Gastroesophageal sphincter (tissue), 4 donors: ENCODE measurements around the gene TRIM40. TPM values are rescaled to one million over a fixed set of nuclear protein-coding genes. Genes with fewer than 3 reads are reported as not detected.

ENCODE experiments used
- ATAC-seq: fragments of 150-250 bp; one replicate; pipeline ENCODE4 v1.9.1; 2016; ENCODE audit warnings: mild to moderate bottlenecking, moderate library complexity
- H3K27ac ChIP-seq, 4 donors: fragments of 200-600 bp; sonication (generic) in 3 of 4; 1 replicate in 3 of 4; 2 replicates in 1 of 4; pipeline ENCODE4 v1.5.1; 2016 to 2019
- H3K27me3 ChIP-seq: fragments of 200-600 bp; sonication (generic); one replicate; pipeline ENCODE4 v1.5.1; 2019
- H3K36me3 ChIP-seq, 2 donors: fragments of 200-600 bp; sonication (generic); one replicate each; pipeline ENCODE4 v1.5.1; 2019; ENCODE audit warnings: control low read depth in 1 of 2
- H3K4me1 ChIP-seq, 3 donors: fragments of 200-600 bp; sonication (generic); 1 replicate in 2 of 3; 2 replicates in 1 of 3; pipeline ENCODE4 v1.5.1; 2016 to 2019; ENCODE audit warnings: control low read depth in 2 of 3
- H3K4me3 ChIP-seq, 2 donors: fragments of 200-600 bp; sonication (generic); one replicate each; pipeline ENCODE4 v1.5.1; 2019; ENCODE audit warnings: mild to moderate bottlenecking in 1 of 2, moderate library complexity in 1 of 2
- H3K9me3 ChIP-seq, 3 donors: fragments of 200-600 bp; sonication (generic); one replicate each; pipeline ENCODE4 v1.5.1; 2017 to 2019; ENCODE audit warnings: control low read depth in 2 of 3
- EP300 ChIP-seq: sonication (generic); formaldehyde crosslinking; IDR thresholded peaks from one replicate; pipeline ENCODE4 v1.6.1; 2017; ENCODE audit warnings: antibody characterized with exemption, mild to moderate bottlenecking
- POLR2A ChIP-seq, 2 donors: fragments of 450-650 bp; IDR thresholded peaks; one replicate each; pipeline ENCODE4 v1.6.1; 2017; ENCODE audit warnings: antibody characterized with exemption in 2 of 2, mild to moderate bottlenecking in 2 of 2, moderate library complexity in 1 of 2
- POLR2AphosphoS5 ChIP-seq: sonication (generic); formaldehyde crosslinking; IDR thresholded peaks from one replicate; pipeline ENCODE4 v1.6.1; 2017; ENCODE audit warnings: antibody characterized with exemption
- whole genome bisulfite sequencing, 2 donors: methylation state at CpG; one replicate each; pipeline ENCODE4 v1.1.5; 2018; ENCODE audit warnings: low coverage in 1 of 2; 5-methylcytosine and 5-hydroxymethylcytosine counted together
- total RNA-seq, 4 donors: library from RNA; depleted of rRNA; stranded (reverse); fragments of >200 nt; gene quantifications; one replicate each; pipeline ENCODE4 v1.1.0, GENCODE V29; 2016
- TF ChIP-seq, protein P1 (sequence below), 4 experiments: fragments of 200-600 bp in 2 of 4; fragments of 450-650 bp in 2 of 4; sonication (generic) in 1 of 4; IDR thresholded peaks; one replicate each; pipeline ENCODE4 v1.5.1; 2017 to 2019; ENCODE audit warnings: antibody characterized with exemption in 4 of 4, mild to moderate bottlenecking in 2 of 4, moderate library complexity in 2 of 4

The TRIM40 gene
- total RNA-seq, 4 donors from 2014 or later: not detected

GRCh38 chr6:30142665-30143064 is 6.7 kb downstream of the TRIM40 start:
- H3K36me3 ChIP-seq: no peaks in the 10 kb centered on the region
- WGBS, 2 donors: 31 to 58% methylated on average over 3 of the region's 3 CpGs
- no peak overlapping the region for H3K27ac ChIP-seq
- H3K4me1 ChIP-seq: no peaks in the 10 kb centered on the region
- no peak overlapping the region for H3K4me3 ChIP-seq
- no peak for ATAC-seq
- no peak for TF ChIP-seq POLR2AphosphoS5
- TF ChIP-seq POLR2A (IDR thresholded peaks at IDR 0.05): no peak
- TF ChIP-seq EP300: no peak
- TF ChIP-seq, protein P1, sequence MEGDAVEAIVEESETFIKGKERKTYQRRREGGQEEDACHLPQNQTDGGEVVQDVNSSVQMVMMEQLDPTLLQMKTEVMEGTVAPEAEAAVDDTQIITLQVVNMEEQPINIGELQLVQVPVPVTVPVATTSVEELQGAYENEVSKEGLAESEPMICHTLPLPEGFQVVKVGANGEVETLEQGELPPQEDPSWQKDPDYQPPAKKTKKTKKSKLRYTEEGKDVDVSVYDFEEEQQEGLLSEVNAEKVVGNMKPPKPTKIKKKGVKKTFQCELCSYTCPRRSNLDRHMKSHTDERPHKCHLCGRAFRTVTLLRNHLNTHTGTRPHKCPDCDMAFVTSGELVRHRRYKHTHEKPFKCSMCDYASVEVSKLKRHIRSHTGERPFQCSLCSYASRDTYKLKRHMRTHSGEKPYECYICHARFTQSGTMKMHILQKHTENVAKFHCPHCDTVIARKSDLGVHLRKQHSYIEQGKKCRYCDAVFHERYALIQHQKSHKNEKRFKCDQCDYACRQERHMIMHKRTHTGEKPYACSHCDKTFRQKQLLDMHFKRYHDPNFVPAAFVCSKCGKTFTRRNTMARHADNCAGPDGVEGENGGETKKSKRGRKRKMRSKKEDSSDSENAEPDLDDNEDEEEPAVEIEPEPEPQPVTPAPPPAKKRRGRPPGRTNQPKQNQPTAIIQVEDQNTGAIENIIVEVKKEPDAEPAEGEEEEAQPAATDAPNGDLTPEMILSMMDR (IDR thresholded peaks at IDR 0.05): no peak
- peaks cover 52% of the 10 kb centered on the region for H3K27me3 ChIP-seq
- H3K9me3 ChIP-seq: no peaks in the 10 kb centered on the region

GRCh38 chr6:30143780-30144179 is 7.8 kb downstream of the TRIM40 start:
- H3K36me3 ChIP-seq: no peaks in the 10 kb centered on the region
- WGBS, 2 donors: 53 to 55% methylated on average over 2 of the region's 2 CpGs
- TF ChIP-seq EP300 (no peak), POLR2A (IDR thresholded peaks at IDR 0.05) (no peak), POLR2AphosphoS5 (no peak)
- TF ChIP-seq, protein P1 (IDR thresholded peaks at IDR 0.05): no peak

GRCh38 chr6:30144811-30145210 is 8.9 kb downstream of the TRIM40 start:
- H3K9me3 ChIP-seq: no peaks in the 10 kb centered on the region
- H3K36me3 ChIP-seq: no peaks in the 10 kb centered on the region
- no peaks in the 10 kb centered on the region for H3K4me1 ChIP-seq
- no peak for ATAC-seq
- H3K27me3 ChIP-seq: peaks cover 64% of the 10 kb centered on the region
- no peak overlapping the region for H3K4me3 ChIP-seq
- 62 to 67% methylated on average over 2 to 6 of the region's 6 CpGs for WGBS, 2 donors
- no peak overlapping the region for H3K27ac ChIP-seq
- TF ChIP-seq EP300 (no peak), POLR2AphosphoS5 (no peak), POLR2A (IDR thresholded peaks at IDR 0.05) (no peak)
- TF ChIP-seq, protein P1 (IDR thresholded peaks at IDR 0.05): no peak

More at GRCh38 chr6:30143780-30144179, 7.8 kb downstream of the TRIM40 start:
- peaks cover 63% of the 10 kb centered on the region for H3K27me3 ChIP-seq
- no peaks in the 10 kb centered on the region for H3K9me3 ChIP-seq
- no peaks in the 10 kb centered on the region for H3K4me1 ChIP-seq
- H3K27ac ChIP-seq: no peak overlapping the region
- H3K4me3 ChIP-seq: no peak overlapping the region
- no peak for ATAC-seq

DNA sequence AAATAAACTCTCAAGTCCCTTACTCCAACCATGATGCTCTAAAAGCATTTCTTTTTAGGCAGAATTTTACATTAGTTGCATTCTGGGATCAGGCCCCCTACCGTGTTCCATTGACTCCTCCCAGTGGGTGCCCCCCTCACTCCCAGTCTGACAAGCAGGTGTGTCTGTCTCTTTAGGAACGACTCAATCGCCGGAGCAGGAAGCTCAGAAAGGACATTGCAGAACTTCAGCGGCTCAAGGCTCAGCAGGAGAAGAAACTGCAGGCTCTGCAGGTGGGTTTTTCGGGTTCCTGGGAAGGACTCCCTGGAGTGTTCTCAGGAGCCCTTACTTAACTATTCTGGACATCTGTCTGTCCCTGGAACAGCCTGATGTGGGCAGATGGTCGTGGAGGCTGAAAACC is 9.9 kb downstream of the TRIM40 start:
- Histone ChIP-seq H3K36me3 (no peaks in the 10 kb centered on the region), H3K27me3 (peaks cover 56% of the 10 kb centered on the region), H3K27ac (no peak overlapping the region), H3K4me3 (no peak overlapping the region), H3K4me1 (no peaks in the 10 kb centered on the region), H3K9me3 (no peaks in the 10 kb centered on the region)
- no peak for ATAC-seq
- 48% methylated on average over 2 of the region's 7 CpGs; no CpG with 5 or more reads in 1 of the 2 donors for WGBS, 2 donors
- TF ChIP-seq POLR2A (IDR thresholded peaks at IDR 0.05) (no peak), EP300 (no peak)

DNA sequence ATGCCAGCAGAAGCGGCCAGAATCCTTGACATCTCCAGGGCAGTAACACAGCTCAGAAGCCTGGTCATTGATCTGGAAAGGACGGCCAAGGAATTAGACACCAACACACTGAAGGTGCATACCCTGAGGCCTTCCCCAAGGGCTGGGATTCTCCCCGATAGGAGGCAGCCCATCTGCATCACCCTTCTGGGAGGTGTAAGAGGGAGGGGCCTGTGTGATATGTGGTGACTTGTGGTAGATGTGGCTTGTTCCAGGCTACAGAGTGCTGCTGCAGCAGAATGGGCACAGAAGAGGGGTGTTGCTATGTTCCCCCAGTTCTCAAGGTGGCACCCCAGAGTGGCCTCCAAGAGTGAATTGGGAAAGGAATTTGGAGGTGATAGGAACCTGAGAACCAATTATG is 11.2 kb downstream of the TRIM40 start:
- TF ChIP-seq POLR2A (IDR thresholded peaks at IDR 0.05) (no peak), EP300 (no peak), POLR2AphosphoS5 (no peak)
- TF ChIP-seq, protein P1 (IDR thresholded peaks at IDR 0.05): no peak
- WGBS, 2 donors: no CpG with 5 or more reads among the region's 3 CpGs
- H3K27me3 ChIP-seq: peaks cover 52% of the 10 kb centered on the region
- H3K27ac ChIP-seq: no peak overlapping the region
- H3K9me3 ChIP-seq: no peaks in the 10 kb centered on the region
- ATAC-seq: no peak
- H3K4me3 ChIP-seq: no peak overlapping the region
- no peaks in the 10 kb centered on the region for H3K4me1 ChIP-seq
- H3K36me3 ChIP-seq: no peaks in the 10 kb centered on the region
